Activated naive CD8-positive, alpha-beta T cell treated with anti-CD3 and anti-CD28 coated beads, Interleukin-2, amount 10 ng/mL, durations not matched to agents 7 days and 5 days (primary cell): ENCODE measurements around the gene PHKA1. TPM values are rescaled to one million over a fixed set of nuclear protein-coding genes. Genes with fewer than 3 reads are reported as not detected.
"Not testable (repeated sequence)": the region's sequence is repeated elsewhere in the genome, so short reads cannot be mapped to it uniquely, and the experiment has no call there.

Experiments
- ATAC-seq: fragments of 150-1000 bp; cut with Tn5 transposase; one replicate; pipeline ENCODE4 v1.10.0; 2021; ENCODE audit warnings: low read depth, moderate library complexity
- POLR2A ChIA-PET: fragments of 350-600 bp; sonication (Branson Sonifier 250); formaldehyde crosslinking; loops from one replicate; lab custom pipeline; 2021; ENCODE audit warnings: antibody characterized with exemption; lab: Charles Lee
- DNase-seq: peaks from one replicate; pipeline ENCODE4 v3.0.0; 2021
- H3K27ac Mint-ChIP-seq: one replicate; pipeline ENCODE4 v1.8.0; 2022; ENCODE audit warnings: mild to moderate bottlenecking, mixed read lengths
- H3K27me3 Mint-ChIP-seq: one replicate; pipeline ENCODE4 v1.8.0; 2022; ENCODE audit warnings: mild to moderate bottlenecking, moderate library complexity, mixed read lengths
- H3K36me3 Mint-ChIP-seq: one replicate; pipeline ENCODE4 v1.8.0; 2021; ENCODE audit warnings: mild to moderate bottlenecking, mixed read lengths
- H3K4me1 Mint-ChIP-seq: one replicate; pipeline ENCODE4 v1.8.0; 2021; ENCODE audit warnings: mixed read lengths
- H3K4me3 Mint-ChIP-seq: one replicate; pipeline ENCODE4 v1.8.0; 2022; ENCODE audit warnings: mild to moderate bottlenecking, moderate library complexity, mixed read lengths
- H3K9me3 Mint-ChIP-seq: one replicate; pipeline ENCODE4 v1.8.0; 2021; ENCODE audit warnings: mixed read lengths
- total RNA-seq, 2 experiments: library from RNA; stranded (reverse); gene quantifications; one replicate each; pipeline ENCODE4 v1.2.3, GENCODE V29; 2021

Gene PHKA1
- total RNA-seq, 2 experiments from 2014 or later = 0.47 to 0.48 TPM

GRCh38 chrX:72576141-72576894, 137.8 kb downstream of the PHKA1 start:
- no peak overlapping the region for H3K27ac Mint-ChIP-seq
- no peaks in the 10 kb centered on the region for H3K9me3 Mint-ChIP-seq
- peaks cover 1% of the 10 kb centered on the region for H3K4me1 Mint-ChIP-seq
- peaks cover 4% of the 10 kb centered on the region for H3K27me3 Mint-ChIP-seq
- no peak overlapping the region for H3K4me3 Mint-ChIP-seq
- POLR2A ChIA-PET = no interaction called here
- DNase-seq (no peak), ATAC-seq (no peak)
- H3K36me3 Mint-ChIP-seq = no peaks in the 10 kb centered on the region

DNA sequence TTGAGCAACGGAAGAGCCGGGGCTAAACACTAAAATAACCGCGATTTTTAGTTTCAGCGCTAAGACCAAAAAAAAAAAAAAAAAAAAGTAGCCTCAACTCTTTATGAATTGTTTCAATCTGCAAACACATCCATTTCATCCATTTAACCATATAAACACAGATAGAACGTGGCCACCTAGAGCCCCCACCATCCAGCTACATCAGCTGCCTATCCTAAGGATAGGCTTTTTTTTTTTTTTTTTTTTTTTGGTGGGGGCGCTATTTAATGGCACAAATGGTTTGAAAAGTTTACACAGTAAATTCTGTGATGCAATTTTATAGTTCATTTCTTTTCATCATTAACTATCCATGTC, 141.0 kb downstream of the PHKA1 start:
- H3K36me3 Mint-ChIP-seq = peaks cover 2% of the 10 kb centered on the region
- H3K9me3 Mint-ChIP-seq = no peaks in the 10 kb centered on the region
- peaks cover 4% of the 10 kb centered on the region for H3K27me3 Mint-ChIP-seq
- peaks cover 3% of the 10 kb centered on the region for H3K4me1 Mint-ChIP-seq
- H3K27ac Mint-ChIP-seq = peak overlapping the region; percentile 90
- DNase-seq (no peak), ATAC-seq (peak; percentile 30)
- H3K4me3 Mint-ChIP-seq = peak overlapping the region; percentile 99
- POLR2A ChIA-PET = interaction anchor here (0.7 to 2.0 kb wide), 3 partner anchors 94 to 1370 kb away, joined by 3 to 9 read pairs (median 5); partner anchors contain the start of gene RPS4X

DNA sequence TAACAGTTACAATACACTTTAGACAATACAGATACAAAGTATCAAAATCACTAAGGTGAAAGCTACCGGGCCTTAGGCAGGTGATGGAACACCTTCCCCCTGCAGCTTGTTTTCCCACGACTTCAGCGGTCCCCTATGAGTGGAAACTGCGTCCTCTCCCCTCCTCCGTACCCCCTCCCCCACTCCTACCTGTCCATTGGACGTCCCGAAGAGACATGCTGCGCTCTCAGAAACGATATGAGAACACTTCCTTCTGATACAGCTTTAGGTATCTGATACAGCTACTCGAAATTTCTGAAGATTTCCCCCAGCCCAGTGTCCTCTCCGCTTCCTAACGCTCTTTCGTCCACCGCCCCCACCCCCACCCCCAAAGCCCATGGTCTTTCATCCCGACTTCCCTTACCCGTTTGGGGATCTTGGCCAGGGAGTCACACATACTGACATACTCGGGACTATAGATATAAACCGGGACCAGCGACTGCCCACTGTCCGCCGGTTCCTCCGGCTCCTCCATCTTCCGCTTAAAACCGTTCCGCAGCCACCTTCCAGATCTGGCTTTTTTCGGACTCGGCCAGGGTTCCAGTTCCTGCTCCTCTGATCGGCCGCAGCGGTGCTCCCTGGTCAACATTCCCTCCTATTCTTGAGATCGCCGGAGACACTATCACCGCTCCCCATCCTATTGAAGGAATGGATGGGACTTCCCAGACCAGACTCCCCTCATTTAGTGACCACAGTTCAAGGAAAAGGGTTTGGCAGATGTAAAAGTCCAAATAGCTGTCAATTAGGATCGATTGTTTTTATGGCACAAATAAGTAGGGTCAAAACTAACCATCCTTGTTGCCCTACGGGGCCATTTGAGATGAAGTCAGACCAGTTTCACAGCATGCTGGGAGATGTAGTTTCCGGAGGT, 141.6 kb downstream of the PHKA1 start, which contains the start of gene HDAC8:
Gene HDAC8 (minus strand): TSS at position 596 of the 910 bp plus-strand sequence. CDS start 82 bp downstream, at position 514.
- ATAC-seq (peak; percentile 81), DNase-seq (peak; percentile 38)
- POLR2A ChIA-PET = interaction anchor here (0.7 to 2.0 kb wide), 5 partner anchors 11 to 1371 kb away, joined by 3 to 9 read pairs (median 4); partner anchors contain the start of genes ERCC6L and RPS4X
- Mint-ChIP-seq H3K27me3 (peaks cover 4% of the 10 kb centered on the region), H3K4me1 (peaks cover 3% of the 10 kb centered on the region), H3K27ac (peak within 1 kb of the TSS; percentile 90), H3K4me3 (peak within 1 kb of the TSS; percentile 99), H3K36me3 (peaks cover 2% of the 10 kb centered on the region), H3K9me3 (no peaks in the 10 kb centered on the region)

GRCh38 chrX:72569786-72570185, 144.3 kb downstream of the PHKA1 start:
- Mint-ChIP-seq H3K4me1 (peaks cover 3% of the 10 kb centered on the region), H3K36me3 (peaks cover 5% of the 10 kb centered on the region), H3K9me3 (no peaks in the 10 kb centered on the region), H3K4me3 (no peak overlapping the region), H3K27me3 (no peaks in the 10 kb centered on the region), H3K27ac (no peak overlapping the region)
- POLR2A ChIA-PET = no interaction called here
- DNase-seq (no peak), ATAC-seq (no peak)

DNA sequence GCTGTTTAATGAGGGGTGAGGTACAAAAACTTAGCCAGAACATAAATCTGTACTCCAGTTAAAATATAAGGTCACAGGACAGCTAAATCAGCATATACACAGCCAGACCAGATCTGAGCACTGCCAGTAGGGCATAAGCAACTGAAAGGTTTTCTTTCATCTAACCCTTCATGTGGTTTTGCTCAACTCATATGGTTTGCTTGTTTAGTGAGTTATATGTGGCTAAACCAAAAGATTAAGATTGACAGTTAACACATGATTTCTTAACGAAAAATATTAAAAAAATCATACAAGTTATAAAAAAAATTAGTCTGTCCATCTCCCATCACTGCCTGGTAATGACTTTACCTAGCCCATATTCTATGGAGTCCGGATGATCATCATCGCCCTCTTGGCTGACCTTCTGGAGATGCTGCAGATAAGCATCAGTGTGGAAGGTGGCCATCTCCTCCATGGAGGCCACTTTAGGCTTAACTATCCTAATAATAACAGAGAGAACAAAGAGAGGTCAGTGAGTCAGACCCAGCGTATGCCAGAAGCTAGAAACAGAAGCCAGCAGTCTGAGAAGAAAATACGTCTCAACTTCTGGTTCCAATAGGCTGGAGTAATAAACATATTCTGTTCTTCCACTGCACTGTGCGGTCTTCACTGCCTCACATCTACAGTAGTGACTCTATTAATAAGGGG, 145.6 kb downstream of the PHKA1 start:
- Mint-ChIP-seq H3K27me3 (no peaks in the 10 kb centered on the region), H3K36me3 (peaks cover 5% of the 10 kb centered on the region), H3K4me3 (no peak overlapping the region), H3K4me1 (peaks cover 3% of the 10 kb centered on the region), H3K27ac (no peak overlapping the region), H3K9me3 (no peaks in the 10 kb centered on the region)
- DNase-seq (no peak), ATAC-seq (no peak)
- POLR2A ChIA-PET = no interaction called here

DNA sequence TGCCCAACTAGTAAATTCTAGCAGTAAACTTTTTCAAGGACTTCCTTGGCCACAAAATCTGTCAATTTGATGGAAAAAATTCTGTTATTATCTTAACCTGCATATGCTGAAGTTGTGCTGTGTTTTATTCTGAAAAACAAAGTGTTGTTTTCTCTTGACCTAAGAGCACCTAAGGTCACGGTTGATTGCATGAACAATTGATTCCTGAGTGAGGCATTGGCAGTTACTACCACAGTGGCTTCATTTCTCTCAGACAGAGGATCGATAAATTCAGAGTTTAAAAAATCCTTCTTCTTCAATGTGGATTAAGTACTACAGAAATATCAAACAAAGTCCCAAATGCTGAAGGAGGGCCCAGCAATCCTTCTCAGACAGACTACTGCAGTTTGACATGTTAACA, 147.7 kb downstream of the PHKA1 start:
- Mint-ChIP-seq H3K27ac (no peak overlapping the region), H3K4me1 (peaks cover 4% of the 10 kb centered on the region), H3K36me3 (peaks cover 7% of the 10 kb centered on the region), H3K27me3 (no peaks in the 10 kb centered on the region), H3K9me3 (no peaks in the 10 kb centered on the region), H3K4me3 (no peak overlapping the region)
- POLR2A ChIA-PET = no interaction called here
- no peak for DNase-seq
- ATAC-seq = no peak

- H3K9me3 Mint-ChIP-seq, ATAC-seq, H3K27me3 Mint-ChIP-seq, H3K27ac Mint-ChIP-seq, DNase-seq, POLR2A ChIA-PET, H3K4me1 Mint-ChIP-seq, H3K4me3 Mint-ChIP-seq: not testable (repeated sequence)
- H3K36me3 Mint-ChIP-seq = peaks cover 22% of the 10 kb centered on the region
Observed at GRCh38 chrX:72559655-72560054, 154.5 kb downstream of the PHKA1 start.

DNA sequence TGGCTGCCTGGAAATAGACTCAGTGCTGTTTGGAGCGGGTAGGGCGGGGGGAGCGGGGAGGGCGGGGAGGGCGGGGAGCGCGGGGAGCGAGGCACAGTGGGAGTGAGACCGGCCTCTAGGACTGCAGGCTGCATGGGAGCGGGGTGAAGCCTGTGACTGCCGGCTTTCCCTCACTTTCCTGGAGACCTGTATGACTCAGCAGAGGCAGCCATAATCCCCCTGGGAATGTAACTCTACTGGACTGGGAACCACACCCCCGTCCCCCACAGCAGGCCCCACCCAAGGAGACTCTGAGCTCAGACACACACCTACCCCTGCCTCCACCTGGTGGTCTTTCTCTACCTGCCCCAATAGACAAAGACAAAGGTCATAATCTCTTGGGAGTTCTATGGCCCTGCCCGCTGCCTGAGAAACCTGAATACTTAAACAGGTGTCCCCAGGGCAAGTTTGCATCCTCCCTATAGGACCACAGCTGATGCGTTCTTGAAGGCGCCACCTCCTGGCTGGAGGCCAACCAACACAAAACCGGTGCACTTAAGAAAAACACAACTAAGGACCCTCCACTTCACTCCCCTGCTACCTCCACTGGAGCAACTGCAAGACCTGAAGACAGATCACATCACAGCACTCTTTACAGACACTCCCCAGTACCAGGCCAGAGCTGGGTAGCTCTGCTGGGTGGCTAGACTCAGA, 159.5 kb downstream of the PHKA1 start:
- no peak overlapping the region for H3K4me3 Mint-ChIP-seq
- ATAC-seq (no peak), DNase-seq (no peak)
- peaks cover 24% of the 10 kb centered on the region for H3K36me3 Mint-ChIP-seq
- H3K4me1 Mint-ChIP-seq = peaks cover 2% of the 10 kb centered on the region
- no peaks in the 10 kb centered on the region for H3K27me3 Mint-ChIP-seq
- POLR2A ChIA-PET = no interaction called here
- no peak overlapping the region for H3K27ac Mint-ChIP-seq
- H3K9me3 Mint-ChIP-seq = no peaks in the 10 kb centered on the region

DNA sequence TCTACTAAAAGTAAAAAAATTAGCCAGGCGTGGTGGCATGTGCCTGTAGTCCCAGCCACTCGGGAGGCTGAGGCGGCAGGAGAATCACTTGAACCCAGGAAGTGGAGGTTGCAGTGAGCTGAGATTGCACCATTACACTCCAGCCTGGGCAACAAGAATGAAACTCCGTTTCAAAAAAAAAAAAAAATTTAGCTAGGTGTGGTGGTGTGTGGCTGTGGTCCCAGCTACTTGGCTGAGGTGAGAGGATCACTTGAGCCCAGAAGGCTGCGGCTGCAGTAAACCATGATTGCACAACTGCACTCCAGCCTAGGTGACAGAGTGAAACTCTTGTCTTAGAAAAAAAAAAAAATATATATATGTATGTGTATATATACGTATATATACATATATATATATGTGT, 161.7 kb downstream of the PHKA1 start:
- POLR2A ChIA-PET, H3K27me3 Mint-ChIP-seq, H3K9me3 Mint-ChIP-seq, H3K4me1 Mint-ChIP-seq, H3K4me3 Mint-ChIP-seq, DNase-seq, H3K27ac Mint-ChIP-seq, ATAC-seq: not testable (repeated sequence)
- peaks cover 20% of the 10 kb centered on the region for H3K36me3 Mint-ChIP-seq

- POLR2A ChIA-PET = no interaction called here
- no peak overlapping the region for H3K27ac Mint-ChIP-seq
- DNase-seq = no peak
- no peak for ATAC-seq
- no peaks in the 10 kb centered on the region for H3K9me3 Mint-ChIP-seq
- peaks cover 25% of the 10 kb centered on the region for H3K36me3 Mint-ChIP-seq
- H3K27me3 Mint-ChIP-seq = no peaks in the 10 kb centered on the region
- peaks cover 3% of the 10 kb centered on the region for H3K4me1 Mint-ChIP-seq
- H3K4me3 Mint-ChIP-seq = no peak overlapping the region
Observed at GRCh38 chrX:72545990-72546389, 168.1 kb downstream of the PHKA1 start.

- no peak overlapping the region for H3K4me3 Mint-ChIP-seq
- POLR2A ChIA-PET = no interaction called here
- H3K27me3 Mint-ChIP-seq = no peaks in the 10 kb centered on the region
- no peak for DNase-seq
- ATAC-seq = no peak
- H3K4me1 Mint-ChIP-seq = peaks cover 3% of the 10 kb centered on the region
- H3K9me3 Mint-ChIP-seq = no peaks in the 10 kb centered on the region
- peaks cover 10% of the 10 kb centered on the region for H3K36me3 Mint-ChIP-seq
- H3K27ac Mint-ChIP-seq = no peak overlapping the region
Observed at GRCh38 chrX:72540318-72540717, 173.8 kb downstream of the PHKA1 start.

GRCh38 chrX:72539822-72540221, 174.3 kb downstream of the PHKA1 start:
- DNase-seq (no peak), ATAC-seq (no peak)
- H3K9me3 Mint-ChIP-seq = no peaks in the 10 kb centered on the region
- POLR2A ChIA-PET = no interaction called here
- H3K4me1 Mint-ChIP-seq = peaks cover 3% of the 10 kb centered on the region
- H3K4me3 Mint-ChIP-seq = no peak overlapping the region
- H3K27me3 Mint-ChIP-seq = no peaks in the 10 kb centered on the region
- H3K27ac Mint-ChIP-seq = no peak overlapping the region
- peaks cover 8% of the 10 kb centered on the region for H3K36me3 Mint-ChIP-seq

DNA sequence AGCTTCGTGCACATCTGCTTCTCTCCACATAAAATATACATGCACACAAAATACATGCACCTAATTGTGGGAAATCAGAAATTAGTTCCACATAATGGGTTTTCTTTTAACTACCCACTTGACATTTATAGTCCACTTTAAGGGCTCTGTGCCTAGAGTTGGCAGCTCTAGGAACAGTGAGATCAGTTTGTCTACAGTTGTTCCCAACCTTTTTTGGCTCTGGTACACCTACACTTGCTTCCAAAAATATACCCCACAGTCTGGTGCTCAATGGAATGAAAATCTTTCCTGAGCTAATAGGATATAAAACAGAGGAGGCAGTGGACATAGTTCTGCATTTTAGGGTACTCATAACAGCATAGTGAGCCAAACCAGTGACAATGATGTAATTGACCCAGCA, 177.6 kb downstream of the PHKA1 start:
- H3K27me3 Mint-ChIP-seq = no peaks in the 10 kb centered on the region
- H3K27ac Mint-ChIP-seq = no peak overlapping the region
- H3K4me1 Mint-ChIP-seq = no peaks in the 10 kb centered on the region
- peaks cover 4% of the 10 kb centered on the region for H3K36me3 Mint-ChIP-seq
- H3K9me3 Mint-ChIP-seq = no peaks in the 10 kb centered on the region
- ATAC-seq = no peak
- no peak overlapping the region for H3K4me3 Mint-ChIP-seq
- DNase-seq = no peak
- POLR2A ChIA-PET = no interaction called here
